K562 (cell line): ENCODE measurements around the gene TAL1. TPM values are rescaled to one million over a fixed set of nuclear protein-coding genes. Genes with fewer than 3 reads are reported as not detected.

Source experiments
- BRF2 ChIP-seq: IDR thresholded peaks from 3 replicates; pipeline ENCODE4 v1.6.1; 2011; ENCODE audit warnings: borderline replicate concordance, mild to moderate bottlenecking; ENCODE audit not compliant: insufficient read length, insufficient read depth
- CBFB ChIP-seq: sonication (generic); formaldehyde crosslinking; IDR thresholded peaks from 2 replicates; pipeline ENCODE4 v1.4.0; 2020; ENCODE audit warnings: mild to moderate bottlenecking, missing genetic modification reagents
- DMBX1 ChIP-seq: fragments of 250-450 bp; sonication (Bioruptor Pico); IDR thresholded peaks from 2 replicates; pipeline ENCODE4 v1.8.0; 2022; ENCODE audit warnings: inconsistent platforms, mild to moderate bottlenecking, moderate library complexity, borderline replicate concordance
- HNRNPK ChIP-seq: fragments of 200-400 bp; formaldehyde crosslinking; IDR thresholded peaks from one replicate; pipeline ENCODE4 v1.6.1; 2018; ENCODE audit warnings: mild to moderate bottlenecking, low read depth, low read length; ENCODE audit not compliant: poor library complexity, severe bottlenecking
- KDM5B ChIP-seq: fragments of 200-600 bp; sonication (generic); IDR thresholded peaks from 2 replicates; pipeline ENCODE4 v1.6.1; 2012; ENCODE audit warnings: low read depth, mild to moderate bottlenecking, moderate library complexity, low read length, control low read depth, inconsistent platforms; ENCODE audit not compliant: insufficient replicate concordance
- MAFF ChIP-seq: IDR thresholded peaks from 2 replicates; pipeline ENCODE4 v1.6.1; 2012; ENCODE audit warnings: low read length, improper control_type of control experiment
- MAFG ChIP-seq: fragments of 450-650 bp; conservative IDR thresholded peaks from 2 replicates; pipeline ENCODE4 v1.6.1; 2016; ENCODE audit warnings: missing genetic modification characterization, missing compliant biosample characterization
- MCM5 ChIP-seq: fragments of 450-650 bp; IDR thresholded peaks from 2 replicates; pipeline ENCODE4 v1.6.1; 2016; ENCODE audit warnings: low read depth
- MCM7 ChIP-seq, 2 experiments: fragments of 450-650 bp; IDR thresholded peaks; 2 replicates each; pipeline ENCODE4 v1.6.1; 2016 to 2018
- NFIX ChIP-seq: fragments of 250-450 bp; sonication (Bioruptor Pico); IDR thresholded peaks from 2 replicates; pipeline ENCODE4 v1.4.0; 2020; ENCODE audit warnings: low read depth, mild to moderate bottlenecking, moderate library complexity
- NR2C2 ChIP-seq, 2 experiments: fragments of 200-800 bp in 1 of 2; sonication (Bioruptor generic) in 1 of 2; sonication (generic) in 1 of 2; formaldehyde crosslinking in 1 of 2; IDR thresholded peaks; 2 replicates each; pipeline versions ENCODE4 v1.6.1 to v1.8.0; 2016 to 2022; ENCODE audit warnings: mild to moderate bottlenecking in 1 of 2, missing compliant biosample characterization in 1 of 2, missing genetic modification characterization in 1 of 2, missing genetic modification reagents in 1 of 2
- PHF20 ChIP-seq: fragments of 450-650 bp; IDR thresholded peaks from 2 replicates; pipeline ENCODE4 v1.6.1; 2018; ENCODE audit not compliant: partially characterized antibody
- SMARCB1 ChIP-seq: IDR thresholded peaks from 2 replicates; pipeline ENCODE4 v1.6.1; 2011; ENCODE audit warnings: improper control_type of control experiment, low read depth; ENCODE audit not compliant: insufficient read length
- THAP12 ChIP-seq: fragments of 250-450 bp; sonication (Bioruptor Pico); IDR thresholded peaks from 2 replicates; pipeline ENCODE4 v1.9.0; 2021; ENCODE audit warnings: mild to moderate bottlenecking, inconsistent platforms
- ZBTB17 ChIP-seq: fragments of 450-650 bp; formaldehyde crosslinking; IDR thresholded peaks from 2 replicates; pipeline ENCODE4 v1.4.0; 2020; ENCODE audit warnings: mild to moderate bottlenecking
- ZNF3 ChIP-seq: fragments of 250-450 bp; sonication (Bioruptor Pico); IDR thresholded peaks from 2 replicates; pipeline ENCODE4 v1.5.0; 2021; ENCODE audit warnings: mild to moderate bottlenecking, moderate library complexity
- ZNF449 ChIP-seq: fragments of 250-450 bp; sonication (Bioruptor Pico); IDR thresholded peaks from 2 replicates; pipeline ENCODE4 v1.8.0; 2022; ENCODE audit warnings: moderate library complexity, mild to moderate bottlenecking, inconsistent platforms
- ZNF639 ChIP-seq, 2 experiments: fragments of 200-800 bp in 1 of 2; sonication (Bioruptor generic) in 1 of 2; sonication (generic) in 1 of 2; formaldehyde crosslinking in 1 of 2; IDR thresholded peaks in 1 of 2; conservative IDR thresholded peaks in 1 of 2; 2 replicates each; pipeline versions ENCODE4 v1.5.0 to v1.6.1; 2016 to 2020; ENCODE audit warnings: missing compliant biosample characterization in 1 of 2, missing genetic modification characterization in 1 of 2, missing genetic modification reagents in 1 of 2
- ZNF699 ChIP-seq: fragments of 250-450 bp; sonication (Bioruptor Pico); IDR thresholded peaks from 2 replicates; pipeline ENCODE4 v1.8.0; 2021; ENCODE audit warnings: mild to moderate bottlenecking, moderate library complexity; ENCODE audit not compliant: insufficient replicate concordance
- polyA plus RNA-seq, 8 experiments: library from polyadenylated mRNA; depleted of rRNA in 4 of 8; stranded (reverse) in 5 of 8; unstranded in 3 of 8; fragments of >200 nt; fragmentation: Nextera tagmentation in 2 of 8; fragmentation: Illumina TruSeq in 1 of 8; extraction: Ambion mirVana in 2 of 8; extraction: Trizol in 1 of 8; gene quantifications; 2 replicates each; pipeline versions ENCODE4 v1.2.1 to v1.2.3, GENCODE V29; 2011 to 2014; ENCODE audit warnings: inconsistent platforms in 1 of 8, missing spikeins in 1 of 8
- total RNA-seq, 7 experiments: library from RNA; depleted of rRNA in 6 of 7; stranded (reverse); fragments of >200 nt in 6 of 7; fragmentation: Illumina TruSeq in 2 of 7; extraction: Trizol in 2 of 7; gene quantifications; 2 replicates each; pipeline versions ENCODE4 v1.2.1 to v1.2.3, GENCODE V29; 2011 to 2021; ENCODE audit warnings: low replicate concordance in 1 of 7

Gene TAL1
- total and polyA plus RNA-seq, 9 of the 15 experiments (the other 6 are each of a cell fraction or from before 2014, with no cell fraction given): 18.5 to 106 (median 59.7) TPM

GRCh38 chr1:47179017-47179987, 52.7 kb downstream of the TAL1 start (continued):
- TF ChIP-seq PHF20 (peak; percentile 94), BRF2 (no peak), MCM5 (no peak), SMARCB1 (no peak), NFIX (no peak), ZNF699 (no peak), CBFB (CRISPR knock-in tag) (no peak), DMBX1 (no peak), MCM7 (IDR thresholded peaks at IDR 0.05) (no peak), HNRNPK (peak; percentile 64), MAFG (tag) (no peak), NR2C2 (CRISPR knock-in tag; IDR thresholded peaks at IDR 0.05) (no peak), NR2C2 (tag; IDR thresholded peaks at IDR 0.05) (peak; percentile 87), KDM5B (no peak), MAFF (no peak), ZNF3 (CRISPR knock-in tag) (no peak), THAP12 (peak; percentile 54; the same call in 1 of the 2 replicates), ZNF449 (CRISPR knock-in tag) (no peak), ZBTB17 (CRISPR knock-in tag) (peak; percentile 37; the same call in 1 of the 2 replicates), ZNF639 (CRISPR knock-in tag; conservative IDR thresholded peaks at IDR 0.05 in 1 of 2, IDR thresholded peaks at IDR 0.05 in 1 of 2) (0 out of 4 replicates have a peak, but pooled peaks of 1 of the 2 experiments have one; percentile 57)
